ENCODE measurements around the gene UBA5. TPM values are rescaled to one million over a fixed set of nuclear protein-coding genes. Genes with fewer than 3 reads are reported as not detected.

The UBA5 gene
- total RNA-seq, 1 donor from 2014 or later, result 84.7 TPM

GRCh38 chr3:132655471-132655870, 4.7 kb upstream of the UBA5 start:
- peaks cover 15% of the 10 kb centered on the region for H3F3A ChIP-seq (ENCODE audit: low read depth)
- no peak for DNase-seq (ENCODE audit: low spot score)
- Mint-ChIP-seq H3K4me3 (no peak overlapping the region), H3K4me1 (peaks cover 8% of the 10 kb centered on the region), H3K27ac (no peak overlapping the region), H3K27me3 (ENCODE audit: insufficient read depth, low read depth) (no peaks in the 10 kb centered on the region), H3K9me3 (no peaks in the 10 kb centered on the region), H3K36me3 (no peaks in the 10 kb centered on the region)
- H3K9ac ChIP-seq, result no peak overlapping the region
- no peaks in the 10 kb centered on the region for H3K4me1 ChIP-seq
- H3K79me2 ChIP-seq (ENCODE audit: low read depth), result peaks cover 8% of the 10 kb centered on the region
- TF ChIP-seq EZH2 (IDR thresholded peaks at IDR 0.05) (no peak), EZH2phosphoT487 (IDR thresholded peaks at IDR 0.05) (no peak), CTCF (IDR thresholded peaks at IDR 0.05) (no peak)
- H2AFZ ChIP-seq (replicated peaks), result no peak overlapping the region
- H3K4me2 ChIP-seq, result no peak overlapping the region
- no peaks in the 10 kb centered on the region for H4K20me1 ChIP-seq (ENCODE audit: low read depth)
- no peak overlapping the region for H3K4me3 ChIP-seq
- H3K27ac ChIP-seq, result no peak overlapping the region
- H3K9me3 ChIP-seq (ENCODE audit: low read depth), result no peaks in the 10 kb centered on the region
- no peaks in the 10 kb centered on the region for H3K27me3 ChIP-seq
- no peaks in the 10 kb centered on the region for H3K36me3 ChIP-seq

- H3K79me2 ChIP-seq (ENCODE audit: low read depth), result peaks cover 35% of the 10 kb centered on the region
- H3K4me1 ChIP-seq, result peaks cover 12% of the 10 kb centered on the region
- no peak overlapping the region for H3K27ac ChIP-seq
- no peaks in the 10 kb centered on the region for H3K36me3 Mint-ChIP-seq
- H3K27ac Mint-ChIP-seq, result no peak overlapping the region
- no peaks in the 10 kb centered on the region for H3K9me3 Mint-ChIP-seq
- H3K27me3 Mint-ChIP-seq (ENCODE audit: insufficient read depth, low read depth), result no peaks in the 10 kb centered on the region
- H3K4me3 Mint-ChIP-seq, result peak overlapping the region; percentile 97
- H3K4me3 ChIP-seq, result peak overlapping the region; percentile 91
- TF ChIP-seq CTCF (IDR thresholded peaks at IDR 0.05), result no peak
- no peak for TF ChIP-seq EZH2 (IDR thresholded peaks at IDR 0.05)
- TF ChIP-seq EZH2phosphoT487 (IDR thresholded peaks at IDR 0.05), result no peak
- DNase-seq (ENCODE audit: low spot score), result no peak
- peaks cover 15% of the 10 kb centered on the region for H3F3A ChIP-seq (ENCODE audit: low read depth)
- H2AFZ ChIP-seq (replicated peaks), result no peak overlapping the region
- no peaks in the 10 kb centered on the region for H3K36me3 ChIP-seq
- no peak overlapping the region for H3K9ac ChIP-seq
- H3K4me2 ChIP-seq, result peak overlapping the region; percentile 76
- peaks cover 11% of the 10 kb centered on the region for H4K20me1 ChIP-seq (ENCODE audit: low read depth)
- H3K4me1 Mint-ChIP-seq, result peaks cover 18% of the 10 kb centered on the region
- no peaks in the 10 kb centered on the region for H3K27me3 ChIP-seq
- H3K9me3 ChIP-seq (ENCODE audit: low read depth), result no peaks in the 10 kb centered on the region
Observed at GRCh38 chr3:132657869-132658747, 2.0 kb upstream of the UBA5 start.

GRCh38 chr3:132659000-132659364, 1.1 kb upstream of the UBA5 start:
- Histone ChIP-seq H4K20me1 (ENCODE audit: low read depth) (peaks cover 17% of the 10 kb centered on the region), H3K79me2 (ENCODE audit: low read depth) (peaks cover 43% of the 10 kb centered on the region), H3K9me3 (ENCODE audit: low read depth) (no peaks in the 10 kb centered on the region), H3F3A (ENCODE audit: low read depth) (peaks cover 15% of the 10 kb centered on the region), H3K9ac (no peak overlapping the region), H2AFZ (replicated peaks) (peak overlapping the region; percentile 80), H3K36me3 (no peaks in the 10 kb centered on the region), H3K27ac (no peak overlapping the region), H3K4me2 (peak overlapping the region; percentile 76), H3K4me3 (peak overlapping the region; percentile 91), H3K4me1 (peaks cover 12% of the 10 kb centered on the region), H3K27me3 (no peaks in the 10 kb centered on the region)
- Mint-ChIP-seq H3K27ac (no peak overlapping the region), H3K4me3 (peak overlapping the region; percentile 97), H3K9me3 (no peaks in the 10 kb centered on the region), H3K36me3 (peaks cover 3% of the 10 kb centered on the region), H3K27me3 (ENCODE audit: insufficient read depth, low read depth) (no peaks in the 10 kb centered on the region), H3K4me1 (peaks cover 18% of the 10 kb centered on the region)
- DNase-seq (ENCODE audit: low spot score), result peak; percentile 43
- no peak for TF ChIP-seq CTCF (IDR thresholded peaks at IDR 0.05)
- no peak for TF ChIP-seq EZH2phosphoT487 (IDR thresholded peaks at IDR 0.05)
- TF ChIP-seq EZH2 (IDR thresholded peaks at IDR 0.05), result no peak
